Osteocyte (in vitro differentiated cells): ENCODE measurements around the gene CLASP1. TPM values are rescaled to one million over a fixed set of nuclear protein-coding genes. Genes with fewer than 3 reads are reported as not detected.

Experiments
- DNase-seq: peaks from one replicate; pipeline ENCODE4 v3.0.0; 2021; ENCODE audit warnings: mixed read lengths; ENCODE audit not compliant: unreplicated experiment; ENCODE audit errors: extremely low spot score
- H3K27ac Mint-ChIP-seq: one replicate; pipeline ENCODE4 v1.8.0; 2021; ENCODE audit warnings: mild to moderate bottlenecking, mixed read lengths; ENCODE audit not compliant: unreplicated experiment
- H3K27me3 Mint-ChIP-seq: one replicate; pipeline ENCODE4 v1.8.0; 2021; ENCODE audit warnings: mixed read lengths; ENCODE audit not compliant: unreplicated experiment
- H3K36me3 Mint-ChIP-seq: one replicate; pipeline ENCODE4 v1.8.0; 2021; ENCODE audit warnings: mixed read lengths; ENCODE audit not compliant: unreplicated experiment
- H3K4me1 Mint-ChIP-seq: one replicate; pipeline ENCODE4 v1.8.0; 2021; ENCODE audit warnings: mixed read lengths; ENCODE audit not compliant: unreplicated experiment
- H3K4me3 Mint-ChIP-seq: one replicate; pipeline ENCODE4 v1.8.0; 2021; ENCODE audit warnings: mild to moderate bottlenecking, moderate library complexity, mixed read lengths; ENCODE audit not compliant: unreplicated experiment
- H3K9me3 Mint-ChIP-seq: one replicate; pipeline ENCODE4 v1.8.0; 2021; ENCODE audit warnings: mixed read lengths; ENCODE audit not compliant: unreplicated experiment
- CTCF ChIP-seq: fragments of 200-600 bp; sonication (generic); IDR thresholded peaks from 2 replicates; pipeline ENCODE4 v1.5.0; 2021; ENCODE audit warnings: antibody characterized with exemption, mild to moderate bottlenecking, moderate library complexity
- total RNA-seq: library from RNA; stranded (reverse); gene quantifications from 2 replicates; pipeline ENCODE4 v1.2.1, GENCODE V29; 2021

Gene CLASP1
- total RNA-seq, 1 donor from 2014 or later, result 59.9 TPM

- Mint-ChIP-seq H3K27me3 (no peaks in the 10 kb centered on the region), H3K4me3 (no peak overlapping the region), H3K27ac (peak overlapping the region; percentile 72), H3K4me1 (peaks cover 34% of the 10 kb centered on the region), H3K36me3 (peaks cover 37% of the 10 kb centered on the region), H3K9me3 (no peaks in the 10 kb centered on the region)
- DNase-seq, result no peak
- no peak for TF ChIP-seq CTCF
Observed at GRCh38 chr2:121471532-121472469, 177.5 kb downstream of the CLASP1 start.

- H3K4me3 Mint-ChIP-seq, result no peak overlapping the region
- no peaks in the 10 kb centered on the region for H3K27me3 Mint-ChIP-seq
- peaks cover 34% of the 10 kb centered on the region for H3K4me1 Mint-ChIP-seq
- peaks cover 38% of the 10 kb centered on the region for H3K36me3 Mint-ChIP-seq
- H3K27ac Mint-ChIP-seq, result peak overlapping the region; percentile 11
- no peaks in the 10 kb centered on the region for H3K9me3 Mint-ChIP-seq
- TF ChIP-seq CTCF, result no peak
- no peak for DNase-seq
Observed at GRCh38 chr2:121470917-121471316, 178.3 kb downstream of the CLASP1 start.

GRCh38 chr2:121469356-121469755 is 179.9 kb downstream of the CLASP1 start:
- Mint-ChIP-seq H3K4me1 (peaks cover 34% of the 10 kb centered on the region), H3K36me3 (peaks cover 39% of the 10 kb centered on the region), H3K9me3 (no peaks in the 10 kb centered on the region), H3K4me3 (no peak overlapping the region), H3K27me3 (no peaks in the 10 kb centered on the region), H3K27ac (no peak overlapping the region)
- no peak for DNase-seq
- TF ChIP-seq CTCF, result no peak

- Mint-ChIP-seq H3K27ac (no peak overlapping the region), H3K27me3 (no peaks in the 10 kb centered on the region), H3K36me3 (peaks cover 39% of the 10 kb centered on the region), H3K4me3 (no peak overlapping the region), H3K9me3 (no peaks in the 10 kb centered on the region), H3K4me1 (peaks cover 34% of the 10 kb centered on the region)
- no peak for DNase-seq
- TF ChIP-seq CTCF, result no peak
Observed at GRCh38 chr2:121468936-121469335, 180.3 kb downstream of the CLASP1 start.

- Mint-ChIP-seq H3K27me3 (no peaks in the 10 kb centered on the region), H3K36me3 (peaks cover 38% of the 10 kb centered on the region), H3K9me3 (no peaks in the 10 kb centered on the region), H3K4me1 (peaks cover 9% of the 10 kb centered on the region), H3K4me3 (no peak overlapping the region), H3K27ac (no peak overlapping the region)
- no peak for DNase-seq
- TF ChIP-seq CTCF, result no peak
Observed at GRCh38 chr2:121459291-121459690, 190.0 kb downstream of the CLASP1 start.
